ENCODE results near the gene GAS6. TPM values are rescaled to one million over a fixed set of nuclear protein-coding genes. Genes with fewer than 3 reads are reported as not detected.

GAS6 gene
- total RNA-seq, 1 donor from 2014 or later: 502 TPM

- peaks cover 26 to 42% of the 10 kb centered on the region in 2 donors for H3K4me1 ChIP-seq
- DNase-seq (ENCODE audit: low spot score in 2 of 2): no peak
- H3K4me3 ChIP-seq: no peak overlapping the region
- no peaks in the 10 kb centered on the region for H3K27me3 ChIP-seq
- H3K36me3 ChIP-seq: peaks cover 31 to 43% of the 10 kb centered on the region in 2 donors
- no peaks in the 10 kb centered on the region for H3K9me3 ChIP-seq
- peak overlapping the region; percentile 58 to 79 for H3K27ac ChIP-seq
- TF ChIP-seq CTCF (IDR thresholded peaks at IDR 0.05): no peak
- intact Hi-C loops (cut with DNase I): no loop called here
Observed at GRCh38 chr13:113840541-113841352, 23.1 kb downstream of the GAS6 start.

- peaks cover 35 to 43% of the 10 kb centered on the region in 2 donors for H3K36me3 ChIP-seq
- peak overlapping the region in 1 of 2 donors; percentile 14 for H3K4me3 ChIP-seq
- H3K4me1 ChIP-seq: peaks cover 26 to 42% of the 10 kb centered on the region in 2 donors
- no peak for TF ChIP-seq CTCF (IDR thresholded peaks at IDR 0.05)
- peak overlapping the region; percentile 58 to 79 for H3K27ac ChIP-seq
- no peaks in the 10 kb centered on the region for H3K9me3 ChIP-seq
- no peak for DNase-seq (ENCODE audit: low spot score in 2 of 2)
- no peaks in the 10 kb centered on the region for H3K27me3 ChIP-seq
- intact Hi-C loops (cut with DNase I): no loop called here
Observed at GRCh38 chr13:113839536-113840204, 24.2 kb downstream of the GAS6 start.

GRCh38 chr13:113838711-113839201, 25.1 kb downstream of the GAS6 start:
- H3K4me1 ChIP-seq: peaks cover 26 to 42% of the 10 kb centered on the region in 2 donors
- intact Hi-C loops (cut with DNase I): no loop called here
- peak overlapping the region in 1 of 2 donors; percentile 14 for H3K4me3 ChIP-seq

GRCh38 chr13:113837560-113838355, 26.1 kb downstream of the GAS6 start:
- Histone ChIP-seq H3K27me3 (no peaks in the 10 kb centered on the region), H3K36me3 (peaks cover 37 to 43% of the 10 kb centered on the region in 2 donors), H3K27ac (peak overlapping the region; percentile 86 to 89), H3K9me3 (no peaks in the 10 kb centered on the region), H3K4me1 (peaks cover 26 to 42% of the 10 kb centered on the region in 2 donors), H3K4me3 (peak overlapping the region; percentile 14 to 29)
- intact Hi-C loops (cut with DNase I): loop anchor here (1.0 kb wide), 2 partner anchors 20 to 25 kb away; no protein-coding TSS in a partner anchor
- TF ChIP-seq CTCF (IDR thresholded peaks at IDR 0.05): peak in 1 of 3 experiments; percentile 5
- DNase-seq (ENCODE audit: low spot score in 2 of 2): peak; percentile 86 to 97

More at GRCh38 chr13:113838711-113839201, 25.1 kb downstream of the GAS6 start:
- H3K9me3 ChIP-seq: no peaks in the 10 kb centered on the region
- peaks cover 37 to 43% of the 10 kb centered on the region in 2 donors for H3K36me3 ChIP-seq
- no peak for TF ChIP-seq CTCF (IDR thresholded peaks at IDR 0.05)
- DNase-seq (ENCODE audit: low spot score in 2 of 2): no peak
- peak overlapping the region; percentile 58 to 79 for H3K27ac ChIP-seq
- H3K27me3 ChIP-seq: no peaks in the 10 kb centered on the region
